B cell (primary cell): ENCODE measurements around the gene IMMP2L. TPM values are rescaled to one million over a fixed set of nuclear protein-coding genes. Genes with fewer than 3 reads are reported as not detected.

Experiments used
- ATAC-seq: fragments of 200-7000 bp; cut with Tn5 transposase; one replicate; pipeline ENCODE4 v1.10.0; 2021; ENCODE audit warnings: low read depth, mild to moderate bottlenecking, moderate number of reproducible peaks, moderate library complexity
- CTCF ChIA-PET: fragments of 350-600 bp; sonication (Branson Sonifier 250); formaldehyde crosslinking; loops from one replicate; lab custom pipeline; 2021; ENCODE audit warnings: antibody characterized with exemption, inconsistent platforms; lab: Charles Lee
- POLR2A ChIA-PET: fragments of 350-600 bp; sonication (Branson Sonifier 250); formaldehyde crosslinking; loops from one replicate; lab custom pipeline; 2021; ENCODE audit warnings: antibody characterized with exemption; lab: Charles Lee
- DNase-seq: peaks from one replicate; pipeline ENCODE4 v3.0.0; 2013
- H2AFZ ChIP-seq: 2 replicates; pipeline ENCODE4 v1.6.1; 2012; ENCODE audit warnings: mild to moderate bottlenecking, low read depth, low read length; ENCODE audit not compliant: insufficient read depth, poor library complexity, severe bottlenecking
- H3K27ac ChIP-seq, 2 donors: 1 replicate in 1 of 2; 2 replicates in 1 of 2; pipeline ENCODE4 v1.5.1; 2012 to 2013; ENCODE audit warnings: low read length in 2 of 2, mild to moderate bottlenecking in 2 of 2, moderate library complexity in 1 of 2
- H3K27me3 ChIP-seq, 4 experiments: fragments of 200-600 bp in 1 of 4; sonication (generic) in 1 of 4; replicated peaks in 1 of 4; 1 replicate in 2 of 4; 2 replicates in 2 of 4; pipeline versions ENCODE4 v1.6.1 to v1.7.0; 2013 to 2016; ENCODE audit warnings: low read length in 3 of 4, mild to moderate bottlenecking in 2 of 4, mixed read lengths in 1 of 4, moderate library complexity in 1 of 4; ENCODE audit not compliant: insufficient read depth in 4 of 4, control insufficient read depth in 3 of 4; ENCODE audit errors: control extremely low read depth in 1 of 4
- H3K36me3 ChIP-seq, 2 experiments: replicated peaks in 1 of 2; 1 replicate in 1 of 2; 2 replicates in 1 of 2; pipeline versions ENCODE4 v1.6.1 to v1.7.1; 2013; ENCODE audit warnings: low read length in 1 of 2; ENCODE audit not compliant: insufficient read depth in 2 of 2, control insufficient read depth in 1 of 2; ENCODE audit errors: control extremely low read depth in 1 of 2, extremely low read depth in 1 of 2
- H3K4me1 ChIP-seq, 2 donors: fragments of 200-600 bp in 1 of 2; sonication (generic) in 1 of 2; 1 replicate in 1 of 2; 2 replicates in 1 of 2; pipeline versions ENCODE4 v1.5.1 to v1.6.1; 2013 to 2017; ENCODE audit warnings: low read length in 2 of 2; ENCODE audit not compliant: control insufficient read depth in 2 of 2, insufficient read depth in 2 of 2
- H3K4me2 ChIP-seq: replicated peaks from 2 replicates; pipeline ENCODE3; 2012; ENCODE audit warnings: mild to moderate bottlenecking, low read depth, low read length; ENCODE audit not compliant: poor library complexity, severe bottlenecking
- H3K4me3 ChIP-seq, 5 experiments: fragments of 200-600 bp in 1 of 5; sonication (generic) in 1 of 5; 1 replicate in 3 of 5; 2 replicates in 2 of 5; pipeline versions ENCODE4 v1.5.1 to v1.7.0; 2011 to 2016; ENCODE audit warnings: low read length in 4 of 5, mild to moderate bottlenecking in 4 of 5, low read depth in 2 of 5, control low read depth in 1 of 5, moderate library complexity in 1 of 5; ENCODE audit not compliant: insufficient read depth in 1 of 5; ENCODE audit errors: control extremely low read depth in 1 of 5, extremely low read depth in 1 of 5
- H3K79me2 ChIP-seq: fragments of 200-600 bp; sonication (generic); one replicate; pipeline ENCODE4 v1.6.0; 2016; ENCODE audit warnings: low read length; ENCODE audit not compliant: control insufficient read depth, insufficient read depth
- H3K9ac ChIP-seq: fragments of 200-600 bp; sonication (generic); 2 replicates; pipeline ENCODE4 v1.6.1; 2017; ENCODE audit warnings: mild to moderate bottlenecking, low read length, moderate library complexity
- H3K9me3 ChIP-seq, 3 donors: one replicate each; pipeline versions ENCODE4 v1.6.1 to v1.7.1; 2013; ENCODE audit warnings: low read length in 2 of 3; ENCODE audit not compliant: control insufficient read depth in 2 of 3, insufficient read depth in 1 of 3; ENCODE audit errors: control extremely low read depth in 1 of 3
- H4K20me1 ChIP-seq: 2 replicates; pipeline ENCODE4 v1.6.0; 2012; ENCODE audit warnings: mild to moderate bottlenecking, low read length; ENCODE audit not compliant: insufficient read depth, control insufficient read depth, poor library complexity, severe bottlenecking
- H3K27ac Mint-ChIP-seq: one replicate; pipeline ENCODE4 v1.8.0; 2021; ENCODE audit warnings: mixed read lengths
- H3K27me3 Mint-ChIP-seq: one replicate; pipeline ENCODE4 v1.8.0; 2021; ENCODE audit warnings: mixed read lengths
- H3K4me1 Mint-ChIP-seq: one replicate; pipeline ENCODE4 v1.8.0; 2021; ENCODE audit warnings: mixed read lengths
- H3K4me3 Mint-ChIP-seq: one replicate; pipeline ENCODE4 v1.8.0; 2021; ENCODE audit warnings: mixed read lengths
- H3K9me3 Mint-ChIP-seq: one replicate; pipeline ENCODE4 v1.8.0; 2022; ENCODE audit warnings: mixed read lengths; ENCODE audit not compliant: insufficient read depth
- EZH2 ChIP-seq: IDR thresholded peaks from 2 replicates; pipeline ENCODE4 v1.6.1; 2012; ENCODE audit warnings: borderline replicate concordance, low read depth, mild to moderate bottlenecking, moderate library complexity, low read length; ENCODE audit not compliant: insufficient read depth, poor library complexity, severe bottlenecking
- WGBS: methylation state at CpG from one replicate; pipeline ENCODE4 v1.1.5; 2013; ENCODE audit warnings: missing lambda C conversion rate; ENCODE audit not compliant: insufficient coverage; 5-methylcytosine and 5-hydroxymethylcytosine counted together
- intact Hi-C: fragments of 100-400 bp; cut with micrococcal nuclease; formaldehyde crosslinking; loops from one replicate; pipeline ENCODE4 v1.10.0; 2022
- polyA plus RNA-seq: library from polyadenylated mRNA; depleted of rRNA; stranded (reverse); fragments of >200 nt; gene quantifications from 2 replicates; pipeline ENCODE4 v1.2.3, GENCODE V29; 2012
- total RNA-seq, 2 donors: library from RNA; stranded (reverse); fragments of 120-200 nt in 1 of 2; gene quantifications; 1 replicate in 1 of 2; 2 replicates in 1 of 2; pipeline versions ENCODE4 v1.2.3 to v1.2.4, GENCODE V29; 2013 to 2022
- TF ChIP-seq, protein P1 (sequence below): fragments of 200-600 bp; IDR thresholded peaks from one replicate; pipeline ENCODE4 v1.8.0; 2022; ENCODE audit warnings: antibody characterized with exemption, mild to moderate bottlenecking

IMMP2L gene
- total and polyA plus RNA-seq, 2 donors (not counting 1 experiment from before 2014, with no cell fraction given) = 3.8 to 34.2 TPM

DNA sequence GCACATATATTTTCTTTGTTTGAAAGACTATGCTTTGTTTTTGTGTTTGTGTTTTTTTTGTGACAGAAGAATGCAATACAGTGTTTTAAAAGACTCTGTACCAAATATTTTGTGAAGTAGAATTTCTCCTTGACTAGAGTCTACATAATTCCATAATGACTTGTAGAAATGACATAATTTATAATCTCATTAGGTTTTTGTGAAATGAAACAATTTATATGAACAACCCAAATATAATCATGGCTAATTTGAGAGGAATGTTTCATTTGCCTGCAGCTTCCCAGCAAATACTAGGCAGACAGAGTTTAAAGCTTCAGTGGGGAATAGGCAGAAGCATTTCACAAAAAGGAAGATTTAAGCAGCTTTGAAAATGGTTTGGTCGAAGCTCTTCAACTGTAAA lies 686.9 kb downstream of the IMMP2L start:
- Histone ChIP-seq H3K27ac (no peak overlapping the region), H3K9me3 (no peaks in the 10 kb centered on the region), H3K4me1 (no peaks in the 10 kb centered on the region), H3K9ac (no peak overlapping the region), H4K20me1 (no peaks in the 10 kb centered on the region), H3K79me2 (no peaks in the 10 kb centered on the region), H3K4me3 (no peak overlapping the region), H3K4me2 (no peak overlapping the region), H3K36me3 (no peaks in the 10 kb centered on the region), H2AFZ (no peak overlapping the region), H3K27me3 (no peaks in the 10 kb centered on the region)
- POLR2A ChIA-PET = no interaction called here
- no peak for TF ChIP-seq EZH2
- TF ChIP-seq, protein P1, sequence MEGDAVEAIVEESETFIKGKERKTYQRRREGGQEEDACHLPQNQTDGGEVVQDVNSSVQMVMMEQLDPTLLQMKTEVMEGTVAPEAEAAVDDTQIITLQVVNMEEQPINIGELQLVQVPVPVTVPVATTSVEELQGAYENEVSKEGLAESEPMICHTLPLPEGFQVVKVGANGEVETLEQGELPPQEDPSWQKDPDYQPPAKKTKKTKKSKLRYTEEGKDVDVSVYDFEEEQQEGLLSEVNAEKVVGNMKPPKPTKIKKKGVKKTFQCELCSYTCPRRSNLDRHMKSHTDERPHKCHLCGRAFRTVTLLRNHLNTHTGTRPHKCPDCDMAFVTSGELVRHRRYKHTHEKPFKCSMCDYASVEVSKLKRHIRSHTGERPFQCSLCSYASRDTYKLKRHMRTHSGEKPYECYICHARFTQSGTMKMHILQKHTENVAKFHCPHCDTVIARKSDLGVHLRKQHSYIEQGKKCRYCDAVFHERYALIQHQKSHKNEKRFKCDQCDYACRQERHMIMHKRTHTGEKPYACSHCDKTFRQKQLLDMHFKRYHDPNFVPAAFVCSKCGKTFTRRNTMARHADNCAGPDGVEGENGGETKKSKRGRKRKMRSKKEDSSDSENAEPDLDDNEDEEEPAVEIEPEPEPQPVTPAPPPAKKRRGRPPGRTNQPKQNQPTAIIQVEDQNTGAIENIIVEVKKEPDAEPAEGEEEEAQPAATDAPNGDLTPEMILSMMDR = no peak
- Mint-ChIP-seq H3K4me3 (no peak overlapping the region), H3K27me3 (no peaks in the 10 kb centered on the region), H3K27ac (no peak overlapping the region), H3K9me3 (no peaks in the 10 kb centered on the region), H3K4me1 (no peaks in the 10 kb centered on the region)
- intact Hi-C loops = no loop called here
- WGBS = no CpG with 5 or more reads among the region's 1 CpG
- CTCF ChIA-PET = no interaction called here
- DNase-seq (no peak), ATAC-seq (no peak)

DNA sequence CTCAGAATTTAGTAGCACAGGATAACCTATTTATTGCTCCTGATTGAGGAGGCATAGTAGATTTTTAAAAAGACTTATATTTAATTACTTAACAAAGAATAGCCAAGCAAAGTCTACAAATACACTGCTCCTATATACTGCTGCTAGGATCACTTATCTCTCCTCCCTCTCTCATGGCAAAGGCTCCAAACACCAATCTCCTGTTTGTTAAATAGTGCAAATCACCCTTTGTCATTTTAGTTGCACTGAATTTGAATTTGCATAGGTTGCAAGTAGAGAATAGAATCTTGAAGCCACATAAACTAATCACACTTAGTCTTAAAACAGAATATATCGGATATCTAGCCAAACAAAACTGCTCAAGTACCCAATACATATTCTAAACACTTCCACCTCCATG lies 690.4 kb downstream of the IMMP2L start:
- Histone ChIP-seq H3K4me2 (no peak overlapping the region), H3K36me3 (no peaks in the 10 kb centered on the region), H3K9ac (no peak overlapping the region), H3K9me3 (no peaks in the 10 kb centered on the region), H4K20me1 (no peaks in the 10 kb centered on the region), H2AFZ (no peak overlapping the region), H3K27ac (no peak overlapping the region), H3K4me3 (no peak overlapping the region), H3K4me1 (no peaks in the 10 kb centered on the region), H3K79me2 (no peaks in the 10 kb centered on the region), H3K27me3 (no peaks in the 10 kb centered on the region)
- H3K4me1 Mint-ChIP-seq = no peaks in the 10 kb centered on the region
- ATAC-seq (no peak), DNase-seq (no peak)
- H3K9me3 Mint-ChIP-seq = peaks cover 3% of the 10 kb centered on the region
- H3K4me3 Mint-ChIP-seq = no peak overlapping the region
- POLR2A ChIA-PET = no interaction called here
- no peak overlapping the region for H3K27ac Mint-ChIP-seq
- CTCF ChIA-PET = no interaction called here
- 100% methylated on average over 1 of the region's 1 CpG for WGBS
- intact Hi-C loops = no loop called here
- TF ChIP-seq, protein P1 = no peak
- no peak for TF ChIP-seq EZH2
- H3K27me3 Mint-ChIP-seq = no peaks in the 10 kb centered on the region
